ENCODE measurements around the gene IFIT5.
"Not testable (repeated sequence)": the region's sequence is repeated elsewhere in the genome, so short reads cannot be mapped to it uniquely, and the experiment has no call there.

Gene IFIT5

GRCh38 chr10:89399956-89400355 lies 14.4 kb upstream of the IFIT5 start:
- DNase-seq (ENCODE audit: extremely low read depth, insufficient read length) = no peak
- TF ChIP-seq CTCF (IDR thresholded peaks at IDR 0.05; ENCODE audit: insufficient read depth, low read length, poor library complexity, severe bottlenecking) = no peak
- no peaks in the 10 kb centered on the region; the same call in 1 of the 2 replicates for H3K36me3 ChIP-seq (ENCODE audit: control insufficient read depth, insufficient read depth, low read length)
- H3K27me3 ChIP-seq (replicated peaks; ENCODE audit: control insufficient read depth, insufficient read depth, low read length) = no peaks in the 10 kb centered on the region
- no peak overlapping the region for H3K4me3 ChIP-seq (replicated peaks; ENCODE audit: low read depth, low read length)

DNA sequence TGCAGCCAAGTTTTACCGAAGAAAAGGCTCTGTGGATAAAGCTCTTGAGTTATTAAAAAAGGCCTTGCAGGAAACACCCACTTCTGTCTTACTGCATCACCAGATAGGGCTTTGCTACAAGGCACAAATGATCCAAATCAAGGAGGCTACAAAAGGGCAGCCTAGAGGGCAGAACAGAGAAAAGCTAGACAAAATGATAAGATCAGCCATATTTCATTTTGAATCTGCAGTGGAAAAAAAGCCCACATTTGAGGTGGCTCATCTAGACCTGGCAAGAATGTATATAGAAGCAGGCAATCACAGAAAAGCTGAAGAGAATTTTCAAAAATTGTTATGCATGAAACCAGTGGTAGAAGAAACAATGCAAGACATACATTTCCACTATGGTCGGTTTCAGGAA lies 11.3 kb upstream of the IFIT5 start:
- no peaks in the 10 kb centered on the region for H3K27me3 ChIP-seq (replicated peaks; ENCODE audit: control insufficient read depth, insufficient read depth, low read length)
- H3K4me3 ChIP-seq (replicated peaks; ENCODE audit: low read depth, low read length) = no peak overlapping the region
- no peak for TF ChIP-seq CTCF (IDR thresholded peaks at IDR 0.05; ENCODE audit: insufficient read depth, low read length, poor library complexity, severe bottlenecking)
- H3K36me3 ChIP-seq (ENCODE audit: control insufficient read depth, insufficient read depth, low read length) = no peaks in the 10 kb centered on the region; the same call in 1 of the 2 replicates
- DNase-seq (ENCODE audit: extremely low read depth, insufficient read length) = no peak

GRCh38 chr10:89404104-89405047 lies 10.0 kb upstream of the IFIT5 start:
- no peaks in the 10 kb centered on the region; the same call in 1 of the 2 replicates for H3K36me3 ChIP-seq (ENCODE audit: control insufficient read depth, insufficient read depth, low read length)
- no peaks in the 10 kb centered on the region for H3K27me3 ChIP-seq (replicated peaks; ENCODE audit: control insufficient read depth, insufficient read depth, low read length)
- DNase-seq (ENCODE audit: extremely low read depth, insufficient read length) = no peak
- H3K4me3 ChIP-seq (replicated peaks; ENCODE audit: low read depth, low read length) = no peak overlapping the region
- TF ChIP-seq CTCF (IDR thresholded peaks at IDR 0.05; ENCODE audit: insufficient read depth, low read length, poor library complexity, severe bottlenecking) = no peak

- not testable (repeated sequence) for H3K27me3 ChIP-seq (replicated peaks; ENCODE audit: control insufficient read depth, insufficient read depth, low read length); H3K4me3 ChIP-seq (replicated peaks; ENCODE audit: low read depth, low read length); DNase-seq (ENCODE audit: extremely low read depth, insufficient read length); H3K36me3 ChIP-seq (ENCODE audit: control insufficient read depth, insufficient read depth, low read length)
Measured at GRCh38 chr10:89406178-89406577, 8.2 kb upstream of the IFIT5 start.

- not testable (repeated sequence) for H3K36me3 ChIP-seq (ENCODE audit: control insufficient read depth, insufficient read depth, low read length); H3K4me3 ChIP-seq (replicated peaks; ENCODE audit: low read depth, low read length); DNase-seq (ENCODE audit: extremely low read depth, insufficient read length); H3K27me3 ChIP-seq (replicated peaks; ENCODE audit: control insufficient read depth, insufficient read depth, low read length)
Measured at GRCh38 chr10:89407792-89408191, 6.6 kb upstream of the IFIT5 start.

DNA sequence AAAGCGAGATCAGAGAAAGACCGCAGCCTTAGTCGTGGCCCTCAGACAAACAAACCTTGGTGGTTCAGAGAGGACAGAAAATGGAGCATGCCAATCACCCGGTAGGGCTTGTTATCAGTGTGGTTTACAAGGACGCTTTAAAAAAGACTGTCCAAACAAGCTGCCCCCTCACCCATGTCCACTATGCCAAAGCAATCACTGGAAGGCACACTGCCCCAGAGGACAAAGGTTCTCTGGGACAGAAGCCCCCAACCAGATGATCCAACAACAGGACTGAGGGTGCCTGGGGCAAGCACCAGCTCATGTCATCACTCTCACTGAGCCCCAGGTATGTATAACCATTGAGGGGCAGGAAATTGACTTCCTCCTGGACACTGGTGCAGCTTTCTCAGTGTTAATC lies 5.1 kb upstream of the IFIT5 start:
- H3K27me3 ChIP-seq (replicated peaks; ENCODE audit: control insufficient read depth, insufficient read depth, low read length); DNase-seq (ENCODE audit: extremely low read depth, insufficient read length); H3K36me3 ChIP-seq (ENCODE audit: control insufficient read depth, insufficient read depth, low read length); H3K4me3 ChIP-seq (replicated peaks; ENCODE audit: low read depth, low read length): not testable (repeated sequence)

DNA sequence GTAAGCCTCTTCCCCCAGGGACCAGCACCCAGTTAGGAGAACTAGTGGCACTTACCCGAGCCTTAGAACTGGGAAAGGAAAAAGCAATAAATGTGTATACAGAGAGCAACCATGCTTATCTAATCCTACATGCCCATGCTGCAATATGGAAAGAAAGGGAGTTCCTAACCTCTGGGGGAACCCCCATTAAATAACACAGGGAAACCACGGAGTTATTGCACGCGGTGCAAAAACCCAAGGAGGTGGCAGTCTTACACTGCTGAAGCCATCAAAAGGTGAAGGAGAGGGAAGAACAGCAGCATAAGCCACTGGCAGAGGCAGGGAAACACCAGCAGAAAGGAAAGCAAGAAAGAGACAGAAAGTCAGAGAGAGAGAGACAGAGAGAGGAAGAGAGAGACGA lies 3.8 kb upstream of the IFIT5 start:
- not testable (repeated sequence) for H3K27me3 ChIP-seq (replicated peaks; ENCODE audit: control insufficient read depth, insufficient read depth, low read length); H3K36me3 ChIP-seq (ENCODE audit: control insufficient read depth, insufficient read depth, low read length); DNase-seq (ENCODE audit: extremely low read depth, insufficient read length); H3K4me3 ChIP-seq (replicated peaks; ENCODE audit: low read depth, low read length)

GRCh38 chr10:89411135-89411534 lies 3.2 kb upstream of the IFIT5 start:
- H3K4me3 ChIP-seq (replicated peaks; ENCODE audit: low read depth, low read length); H3K27me3 ChIP-seq (replicated peaks; ENCODE audit: control insufficient read depth, insufficient read depth, low read length); DNase-seq (ENCODE audit: extremely low read depth, insufficient read length); H3K36me3 ChIP-seq (ENCODE audit: control insufficient read depth, insufficient read depth, low read length): not testable (repeated sequence)

- H3K36me3 ChIP-seq (ENCODE audit: control insufficient read depth, insufficient read depth, low read length); DNase-seq (ENCODE audit: extremely low read depth, insufficient read length); H3K27me3 ChIP-seq (replicated peaks; ENCODE audit: control insufficient read depth, insufficient read depth, low read length); H3K4me3 ChIP-seq (replicated peaks; ENCODE audit: low read depth, low read length): not testable (repeated sequence)
Measured at GRCh38 chr10:89412276-89412675, 2.1 kb upstream of the IFIT5 start.
